ENCODE results near the gene PLEKHG7.

- TF ChIP-seq CTCF (conservative IDR thresholded peaks at IDR 0.05), result no peak
- no peak for TF ChIP-seq ZFX (IDR thresholded peaks at IDR 0.05)
Measured at GRCh38 chr12:92736605-92737004, 33.8 kb downstream of the PLEKHG7 start.
